ENCODE results near the gene GLRA3. TPM values are rescaled to one million over a fixed set of nuclear protein-coding genes. Genes with fewer than 3 reads are reported as not detected.

Gene GLRA3
- polyA plus RNA-seq, 3 donors = not detected

DNA sequence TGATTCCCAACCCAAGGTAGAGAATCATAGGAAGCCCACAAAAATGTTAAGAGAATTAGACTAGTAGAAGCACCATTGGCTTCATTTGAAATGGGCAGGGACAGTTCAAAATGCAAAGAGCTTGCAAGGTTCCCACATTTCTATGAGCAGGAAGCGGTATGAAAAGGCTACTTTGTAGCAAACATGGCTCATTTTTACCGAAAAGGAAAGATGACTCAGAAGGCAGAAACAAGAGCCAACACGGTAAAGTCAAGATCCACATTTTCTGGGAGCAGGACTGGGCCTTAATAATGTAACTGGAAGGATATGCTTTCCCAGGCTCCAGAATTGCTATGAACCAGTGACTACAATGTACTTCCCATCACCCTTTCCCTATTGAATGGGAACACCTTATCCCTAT, 89.5 kb downstream of the GLRA3 start:
- DNase-seq = no peak
- 100% methylated on average over 2 of the region's 3 CpGs for WGBS (ENCODE audit: insufficient coverage)
- Histone ChIP-seq H3K9ac (ENCODE audit: insufficient read depth, low read length, poor library complexity, severe bottlenecking) (no peak overlapping the region), H3K27ac (ENCODE audit: low read depth in 1 of 2, low read length in 2 of 2) (no peak overlapping the region), H3K9me3 (replicated peaks in 1 of 2; ENCODE audit: control insufficient read depth in 1 of 2, insufficient read depth in 1 of 2, low read length in 2 of 2) (peaks cover 6% of the 10 kb centered on the region in 2 donors), H3K4me2 (replicated peaks; ENCODE audit: extremely low read depth, low read length, poor library complexity, severe bottlenecking) (no peak overlapping the region), H3K36me3 (replicated peaks in 1 of 2; ENCODE audit: control insufficient read depth in 1 of 2, insufficient read depth in 2 of 2, low read length in 2 of 2) (no peaks in the 10 kb centered on the region), H2AFZ (ENCODE audit: insufficient read depth, low read depth, low read length, poor library complexity, severe bottlenecking) (no peak overlapping the region), H4K20me1 (ENCODE audit: insufficient read depth, low read length) (no peaks in the 10 kb centered on the region), H3K4me3 (replicated peaks in 1 of 3; ENCODE audit: low read depth in 2 of 3, low read length in 3 of 3) (no peak overlapping the region), H3K27me3 (ENCODE audit: control insufficient read depth in 2 of 2, insufficient read depth in 2 of 2, low read length in 2 of 2) (no peaks in the 10 kb centered on the region), H3K79me2 (ENCODE audit: insufficient read depth, low read length) (no peaks in the 10 kb centered on the region), H3K4me1 (ENCODE audit: control insufficient read depth in 1 of 2, insufficient read depth in 2 of 2, low read length in 2 of 2) (no peaks in the 10 kb centered on the region)
- H3K4me1 Mint-ChIP-seq = no peaks in the 10 kb centered on the region
- H3K36me3 Mint-ChIP-seq = no peaks in the 10 kb centered on the region
- TF ChIP-seq, protein P1, sequence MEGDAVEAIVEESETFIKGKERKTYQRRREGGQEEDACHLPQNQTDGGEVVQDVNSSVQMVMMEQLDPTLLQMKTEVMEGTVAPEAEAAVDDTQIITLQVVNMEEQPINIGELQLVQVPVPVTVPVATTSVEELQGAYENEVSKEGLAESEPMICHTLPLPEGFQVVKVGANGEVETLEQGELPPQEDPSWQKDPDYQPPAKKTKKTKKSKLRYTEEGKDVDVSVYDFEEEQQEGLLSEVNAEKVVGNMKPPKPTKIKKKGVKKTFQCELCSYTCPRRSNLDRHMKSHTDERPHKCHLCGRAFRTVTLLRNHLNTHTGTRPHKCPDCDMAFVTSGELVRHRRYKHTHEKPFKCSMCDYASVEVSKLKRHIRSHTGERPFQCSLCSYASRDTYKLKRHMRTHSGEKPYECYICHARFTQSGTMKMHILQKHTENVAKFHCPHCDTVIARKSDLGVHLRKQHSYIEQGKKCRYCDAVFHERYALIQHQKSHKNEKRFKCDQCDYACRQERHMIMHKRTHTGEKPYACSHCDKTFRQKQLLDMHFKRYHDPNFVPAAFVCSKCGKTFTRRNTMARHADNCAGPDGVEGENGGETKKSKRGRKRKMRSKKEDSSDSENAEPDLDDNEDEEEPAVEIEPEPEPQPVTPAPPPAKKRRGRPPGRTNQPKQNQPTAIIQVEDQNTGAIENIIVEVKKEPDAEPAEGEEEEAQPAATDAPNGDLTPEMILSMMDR (IDR thresholded peaks at IDR 0.05) = no peak
- H3K9me3 Mint-ChIP-seq = peaks cover 0 to 5% (median 3%) of the 10 kb centered on the region in 7 donors
- intact Hi-C loops (cut with micrococcal nuclease) = no loop called here
- H3K4me3 Mint-ChIP-seq = no peak overlapping the region
- H3K27ac Mint-ChIP-seq = no peak overlapping the region
- peaks cover 0 to 2% (median 0%) of the 10 kb centered on the region in 3 donors for H3K27me3 Mint-ChIP-seq (ENCODE audit: low read depth in 3 of 3)

- no peak overlapping the region for H3K4me3 Mint-ChIP-seq
- WGBS (ENCODE audit: insufficient coverage) = no CpG with 5 or more reads among the region's 4 CpGs
- H3K27me3 Mint-ChIP-seq (ENCODE audit: low read depth in 3 of 3) = no peaks in the 10 kb centered on the region
- Histone ChIP-seq H3K9me3 (replicated peaks in 1 of 2; ENCODE audit: control insufficient read depth in 1 of 2, insufficient read depth in 1 of 2, low read length in 2 of 2) (no peaks in the 10 kb centered on the region), H3K4me1 (ENCODE audit: control insufficient read depth in 1 of 2, insufficient read depth in 2 of 2, low read length in 2 of 2) (no peaks in the 10 kb centered on the region), H3K36me3 (replicated peaks in 1 of 2; ENCODE audit: control insufficient read depth in 1 of 2, insufficient read depth in 2 of 2, low read length in 2 of 2) (no peaks in the 10 kb centered on the region), H3K9ac (ENCODE audit: insufficient read depth, low read length, poor library complexity, severe bottlenecking) (no peak overlapping the region), H3K27me3 (ENCODE audit: control insufficient read depth in 2 of 2, insufficient read depth in 2 of 2, low read length in 2 of 2) (no peaks in the 10 kb centered on the region), H3K27ac (ENCODE audit: low read depth in 1 of 2, low read length in 2 of 2) (no peak overlapping the region), H2AFZ (ENCODE audit: insufficient read depth, low read depth, low read length, poor library complexity, severe bottlenecking) (no peak overlapping the region), H3K4me2 (replicated peaks; ENCODE audit: extremely low read depth, low read length, poor library complexity, severe bottlenecking) (no peak overlapping the region), H4K20me1 (ENCODE audit: insufficient read depth, low read length) (no peaks in the 10 kb centered on the region), H3K4me3 (replicated peaks in 1 of 3; ENCODE audit: low read depth in 2 of 3, low read length in 3 of 3) (no peak overlapping the region), H3K79me2 (ENCODE audit: insufficient read depth, low read length) (no peaks in the 10 kb centered on the region)
- peaks cover 0 to 2% (median 0%) of the 10 kb centered on the region in 7 donors for H3K9me3 Mint-ChIP-seq
- no peak overlapping the region for H3K27ac Mint-ChIP-seq
- DNase-seq = no peak
- no peaks in the 10 kb centered on the region for H3K4me1 Mint-ChIP-seq
- intact Hi-C loops (cut with micrococcal nuclease) = no loop called here
- H3K36me3 Mint-ChIP-seq = no peaks in the 10 kb centered on the region
- TF ChIP-seq, protein P1 (IDR thresholded peaks at IDR 0.05) = no peak
These were observed 94.9 kb downstream of the GLRA3 start for GRCh38 chr4:174734181-174734580.

All from CD14-positive monocyte (primary cell).